ENCODE measurements around the gene TMEFF2. TPM values are rescaled to one million over a fixed set of nuclear protein-coding genes. Genes with fewer than 3 reads are reported as not detected.

TMEFF2 gene
- total RNA-seq, 2 donors from 2014 or later = 0.24 to 0.37 TPM

DNA sequence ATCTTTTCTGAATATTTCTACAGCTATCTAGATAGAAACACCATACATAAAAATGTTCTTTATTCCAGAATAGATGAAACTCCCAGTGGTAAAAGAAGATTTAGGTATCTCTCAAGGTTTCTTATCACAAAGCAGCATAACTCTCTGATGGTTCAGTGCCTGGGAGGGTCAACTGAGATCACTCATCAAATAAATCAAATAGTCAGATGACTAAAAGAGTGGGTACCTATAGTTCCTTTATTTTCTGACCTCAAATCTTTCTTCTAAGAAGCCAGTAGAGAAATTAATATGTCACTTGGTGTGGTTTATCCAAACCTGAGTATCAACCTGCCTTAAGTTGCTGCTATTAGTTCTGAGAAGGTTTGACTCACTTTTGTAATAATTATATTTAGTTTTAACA lies 120.9 kb downstream of the TMEFF2 start:
- H3K27ac ChIP-seq = no peak overlapping the region
- H3K9ac ChIP-seq (ENCODE audit: low read depth in 2 of 2, low read length in 2 of 2) = no peak overlapping the region
- no peak for DNase-seq
- H3K4me1 ChIP-seq = no peaks in the 10 kb centered on the region
- intact Hi-C loops (cut with DNase I) = no loop called here
- H3K4me3 ChIP-seq = no peak overlapping the region
- TF ChIP-seq, protein P1, sequence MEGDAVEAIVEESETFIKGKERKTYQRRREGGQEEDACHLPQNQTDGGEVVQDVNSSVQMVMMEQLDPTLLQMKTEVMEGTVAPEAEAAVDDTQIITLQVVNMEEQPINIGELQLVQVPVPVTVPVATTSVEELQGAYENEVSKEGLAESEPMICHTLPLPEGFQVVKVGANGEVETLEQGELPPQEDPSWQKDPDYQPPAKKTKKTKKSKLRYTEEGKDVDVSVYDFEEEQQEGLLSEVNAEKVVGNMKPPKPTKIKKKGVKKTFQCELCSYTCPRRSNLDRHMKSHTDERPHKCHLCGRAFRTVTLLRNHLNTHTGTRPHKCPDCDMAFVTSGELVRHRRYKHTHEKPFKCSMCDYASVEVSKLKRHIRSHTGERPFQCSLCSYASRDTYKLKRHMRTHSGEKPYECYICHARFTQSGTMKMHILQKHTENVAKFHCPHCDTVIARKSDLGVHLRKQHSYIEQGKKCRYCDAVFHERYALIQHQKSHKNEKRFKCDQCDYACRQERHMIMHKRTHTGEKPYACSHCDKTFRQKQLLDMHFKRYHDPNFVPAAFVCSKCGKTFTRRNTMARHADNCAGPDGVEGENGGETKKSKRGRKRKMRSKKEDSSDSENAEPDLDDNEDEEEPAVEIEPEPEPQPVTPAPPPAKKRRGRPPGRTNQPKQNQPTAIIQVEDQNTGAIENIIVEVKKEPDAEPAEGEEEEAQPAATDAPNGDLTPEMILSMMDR (IDR thresholded peaks at IDR 0.05) = no peak
- no peaks in the 10 kb centered on the region for H3K9me3 ChIP-seq
- no peaks in the 10 kb centered on the region for H3K36me3 ChIP-seq
- no peaks in the 10 kb centered on the region for H3K27me3 ChIP-seq

- Histone ChIP-seq H3K27me3 (no peaks in the 10 kb centered on the region), H3K27ac (no peak overlapping the region), H3K9me3 (no peaks in the 10 kb centered on the region), H3K4me1 (no peaks in the 10 kb centered on the region), H3K36me3 (no peaks in the 10 kb centered on the region), H3K9ac (ENCODE audit: low read depth in 2 of 2, low read length in 2 of 2) (no peak overlapping the region), H3K4me3 (no peak overlapping the region)
- TF ChIP-seq, protein P1 (IDR thresholded peaks at IDR 0.05) = no peak
- DNase-seq = no peak
- intact Hi-C loops (cut with DNase I) = no loop called here
Observed at GRCh38 chr2:192072778-192073177, 122.0 kb downstream of the TMEFF2 start.

DNA sequence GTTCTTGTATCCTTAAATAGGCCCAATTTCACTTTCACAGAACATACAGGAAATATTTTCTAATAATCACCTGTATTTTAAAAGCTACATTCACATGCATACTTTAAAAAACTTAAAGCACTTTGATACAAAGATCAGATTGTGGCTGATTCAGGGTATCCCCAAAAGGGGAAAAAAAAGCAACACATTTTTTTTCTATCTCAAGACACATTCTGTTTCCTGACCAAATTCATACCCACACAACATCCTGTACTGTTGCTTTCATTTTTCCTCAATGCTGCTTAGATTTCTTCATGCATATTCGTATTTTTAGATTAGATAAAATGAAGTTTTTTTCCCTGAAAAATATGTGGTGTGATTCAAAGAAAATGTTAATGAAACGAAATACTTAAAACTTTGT lies 122.5 kb downstream of the TMEFF2 start:
- Histone ChIP-seq H3K27ac (no peak overlapping the region), H3K9me3 (no peaks in the 10 kb centered on the region), H3K4me3 (no peak overlapping the region), H3K9ac (ENCODE audit: low read depth in 2 of 2, low read length in 2 of 2) (no peak overlapping the region), H3K36me3 (no peaks in the 10 kb centered on the region), H3K4me1 (no peaks in the 10 kb centered on the region), H3K27me3 (no peaks in the 10 kb centered on the region)
- DNase-seq = no peak
- intact Hi-C loops (cut with DNase I) = no loop called here
- TF ChIP-seq, protein P1 (IDR thresholded peaks at IDR 0.05) = no peak

DNA sequence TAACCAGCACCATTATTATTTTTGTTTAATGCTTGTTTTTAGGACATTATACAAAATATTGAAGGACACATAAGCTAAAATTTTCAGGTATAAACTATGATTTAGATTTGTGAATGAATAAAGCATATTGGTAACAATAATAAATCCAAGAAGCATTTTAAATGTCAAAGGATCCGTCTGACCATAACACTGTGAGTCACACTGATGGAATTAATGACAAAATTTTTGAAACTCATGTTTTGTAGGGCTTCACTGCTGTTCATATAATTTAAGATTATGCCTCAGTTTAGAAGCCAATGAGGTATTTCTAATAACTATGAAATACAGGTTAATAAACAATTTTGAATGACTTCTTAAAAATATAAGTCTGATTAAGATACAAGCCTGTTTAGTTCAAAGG lies 124.6 kb downstream of the TMEFF2 start:
- no peak for DNase-seq
- Histone ChIP-seq H3K9ac (ENCODE audit: low read depth in 2 of 2, low read length in 2 of 2) (no peak overlapping the region), H3K4me1 (no peaks in the 10 kb centered on the region), H3K4me3 (no peak overlapping the region), H3K9me3 (no peaks in the 10 kb centered on the region), H3K27ac (no peak overlapping the region), H3K27me3 (no peaks in the 10 kb centered on the region), H3K36me3 (no peaks in the 10 kb centered on the region)
- intact Hi-C loops (cut with DNase I) = no loop called here
- TF ChIP-seq, protein P1 (IDR thresholded peaks at IDR 0.05) = no peak

- Histone ChIP-seq H3K4me3 (no peak overlapping the region), H3K36me3 (no peaks in the 10 kb centered on the region), H3K9ac (ENCODE audit: low read depth in 2 of 2, low read length in 2 of 2) (no peak overlapping the region), H3K27me3 (no peaks in the 10 kb centered on the region), H3K4me1 (no peaks in the 10 kb centered on the region), H3K27ac (no peak overlapping the region), H3K9me3 (no peaks in the 10 kb centered on the region)
- TF ChIP-seq, protein P1 (IDR thresholded peaks at IDR 0.05) = no peak
- intact Hi-C loops (cut with DNase I) = no loop called here
- DNase-seq = no peak
Observed at GRCh38 chr2:192069417-192069816, 125.3 kb downstream of the TMEFF2 start.

GRCh38 chr2:192068966-192069365 lies 125.8 kb downstream of the TMEFF2 start:
- no peak for DNase-seq
- Histone ChIP-seq H3K27me3 (no peaks in the 10 kb centered on the region), H3K4me1 (no peaks in the 10 kb centered on the region), H3K4me3 (no peak overlapping the region), H3K9ac (ENCODE audit: low read depth in 2 of 2, low read length in 2 of 2) (no peak overlapping the region), H3K36me3 (no peaks in the 10 kb centered on the region), H3K27ac (no peak overlapping the region), H3K9me3 (no peaks in the 10 kb centered on the region)
- TF ChIP-seq, protein P1 (IDR thresholded peaks at IDR 0.05) = no peak
- intact Hi-C loops (cut with DNase I) = no loop called here

Data from colonic mucosa (tissue), 4 donors.